Activated CD4-positive, CD25-positive, alpha-beta regulatory T cell treated with anti-CD3 and anti-CD28 coated beads, Interleukin-2, amount 50 U/mL, for 16 hours (primary cell): ENCODE measurements around the gene ZNF699.
"Not testable (repeated sequence)": the region's sequence is repeated elsewhere in the genome, so short reads cannot be mapped to it uniquely, and the experiment has no call there.

Experiments
- DNase-seq: peaks from one replicate; pipeline ENCODE4 v3.0.0-alpha.2; 2020; ENCODE audit warnings: low read depth, low spot score

Gene ZNF699

DNA sequence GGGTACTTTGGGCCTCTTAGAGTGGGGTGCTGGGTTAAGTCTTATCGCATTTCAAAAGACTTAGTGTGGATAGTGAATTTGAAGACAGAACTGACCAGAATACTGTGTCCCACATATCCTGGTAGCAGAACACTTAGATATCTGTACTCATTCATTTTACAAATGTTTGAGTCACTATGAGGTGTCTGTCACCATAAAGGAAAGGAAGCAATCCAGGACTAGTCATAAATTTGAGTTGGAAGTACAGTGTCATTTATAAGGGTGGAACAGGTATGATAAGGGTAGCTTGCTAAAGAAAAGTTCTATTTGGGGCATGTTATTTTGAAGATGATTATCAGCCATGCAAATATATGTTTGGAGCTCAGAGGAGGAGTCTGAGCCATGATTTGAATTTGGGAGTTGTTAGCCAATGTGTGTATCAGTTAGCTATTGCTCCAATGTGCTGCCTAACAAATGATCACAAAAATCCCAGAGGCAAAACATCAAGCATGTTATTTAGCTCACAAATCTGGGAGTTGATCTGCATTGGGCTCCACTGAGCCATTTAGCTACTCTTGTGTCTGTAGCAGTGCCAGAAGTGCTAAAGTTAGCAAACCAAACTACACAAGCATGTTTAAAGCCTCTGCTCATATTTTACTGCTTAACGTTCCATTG lies 20.3 kb downstream of the ZNF699 start:
- DNase-seq, result no peak

DNA sequence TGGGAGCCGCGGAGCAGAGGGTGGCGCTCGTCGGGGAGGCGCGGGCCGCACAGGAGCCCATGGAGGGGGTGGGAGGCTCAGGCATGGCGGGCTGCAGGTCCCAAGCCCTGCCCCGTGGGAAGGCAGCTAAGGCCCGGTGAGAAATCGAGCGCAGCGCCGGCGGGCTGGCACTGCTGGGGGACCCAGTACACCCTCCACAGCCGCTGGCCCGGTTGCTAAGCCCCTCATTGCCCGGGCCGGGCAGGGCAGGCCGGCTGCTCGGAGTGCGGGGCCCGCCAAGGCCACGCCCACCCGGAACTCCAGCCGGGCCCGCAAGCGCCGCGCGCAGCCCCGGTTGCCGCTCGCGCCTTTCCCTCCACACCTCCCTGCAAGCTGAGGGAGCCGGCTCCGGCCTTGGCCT lies 26.2 kb downstream of the ZNF699 start:
- DNase-seq, result not testable (repeated sequence)

DNA sequence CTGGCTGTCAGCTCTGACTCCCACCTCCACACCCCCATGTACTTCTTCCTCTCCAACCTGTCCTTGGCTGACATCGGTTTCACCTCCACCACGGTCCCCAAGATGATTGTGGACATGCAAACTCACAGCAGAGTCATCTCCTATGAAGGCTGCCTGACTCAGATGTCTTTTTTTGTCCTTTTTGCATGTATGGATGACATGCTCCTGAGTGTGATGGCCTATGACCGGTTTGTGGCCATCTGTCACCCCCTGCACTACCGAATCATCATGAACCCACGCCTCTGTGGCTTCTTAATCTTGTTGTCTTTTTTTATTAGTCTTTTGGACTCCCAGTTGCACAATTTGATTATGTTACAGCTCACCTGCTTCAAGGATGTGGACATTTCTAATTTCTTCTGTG lies 58.4 kb downstream of the ZNF699 start:
- DNase-seq, result no peak

- no peak for DNase-seq
Observed at GRCh38 chr19:9250630-9251029, 59.0 kb downstream of the ZNF699 start, which contains the start of gene OR7E24. TSS of gene OR7E24 (plus strand) at chr19:9250930. CDS start at chr19:9251044, 114 bp downstream.
